Tibial artery (tissue), 4 donors: ENCODE measurements around the gene PIAS2.

Source experiments
- DNase-seq, 2 donors: peaks; one replicate each; pipeline ENCODE4 v3.0.0-alpha.2; 2019
- H3K27ac ChIP-seq, 2 donors: fragments of 200-600 bp; sonication (generic) in 1 of 2; 1 replicate in 1 of 2; 2 replicates in 1 of 2; pipeline ENCODE4 v1.5.1; 2018 to 2019; ENCODE audit warnings: mild to moderate bottlenecking in 1 of 2
- H3K27me3 ChIP-seq, 2 donors: fragments of 200-600 bp; sonication (generic) in 1 of 2; one replicate each; pipeline versions ENCODE4 v1.5.1 to v1.6.0; 2016 to 2019
- H3K36me3 ChIP-seq, 3 donors: fragments of 200-600 bp; sonication (generic) in 2 of 3; one replicate each; pipeline ENCODE4 v1.5.1; 2016 to 2019; ENCODE audit warnings: mild to moderate bottlenecking in 2 of 3
- H3K4me1 ChIP-seq, 4 donors: fragments of 200-600 bp; sonication (generic) in 2 of 4; 1 replicate in 3 of 4; 2 replicates in 1 of 4; pipeline ENCODE4 v1.5.1; 2016 to 2019
- H3K4me3 ChIP-seq, 2 donors: fragments of 200-600 bp; sonication (generic) in 1 of 2; 1 replicate in 1 of 2; 2 replicates in 1 of 2; pipeline ENCODE4 v1.5.1; 2018 to 2019; ENCODE audit warnings: mild to moderate bottlenecking in 2 of 2
- H3K9me3 ChIP-seq, 3 donors: fragments of 200-600 bp; sonication (generic) in 1 of 3; one replicate each; pipeline ENCODE4 v1.5.1; 2016 to 2019
- CTCF ChIP-seq, 2 experiments: fragments of 200-600 bp in 1 of 2; fragments of 450-650 bp in 1 of 2; IDR thresholded peaks; one replicate each; pipeline ENCODE4 v1.5.1; 2017 to 2019; ENCODE audit warnings: antibody characterized with exemption in 2 of 2, mild to moderate bottlenecking in 1 of 2, moderate library complexity in 1 of 2
- intact Hi-C: fragments of 100-400 bp; cut with DNase I; formaldehyde crosslinking; loops from one replicate; pipeline ENCODE4 v1.15.0; 2023; ENCODE audit warnings: low total_unique reads

The PIAS2 gene

DNA sequence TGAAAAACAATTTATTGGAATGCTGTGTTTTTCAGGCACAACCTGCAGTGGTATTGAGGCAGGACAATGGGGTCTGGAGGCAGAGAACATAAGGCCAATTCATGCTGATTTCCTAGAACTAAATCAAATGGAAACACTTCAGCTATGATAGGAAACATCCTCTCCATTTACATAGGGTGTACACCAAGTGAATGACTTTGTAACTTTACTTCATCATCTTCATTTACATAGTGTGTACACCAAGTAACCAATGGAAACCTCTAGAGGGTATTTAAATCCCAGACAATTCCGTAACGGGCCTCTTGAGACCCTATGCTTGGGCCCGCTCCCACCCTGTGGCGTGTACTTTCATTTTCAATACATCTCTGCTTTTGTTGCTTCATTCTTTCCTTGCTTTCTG lies 128.2 kb downstream of the PIAS2 start:
- Histone ChIP-seq H3K36me3 (no peaks in the 10 kb centered on the region), H3K27ac (no peak overlapping the region), H3K27me3 (no peaks in the 10 kb centered on the region), H3K9me3 (peaks cover 0 to 14% (median 5%) of the 10 kb centered on the region in 3 donors), H3K4me3 (no peak overlapping the region), H3K4me1 (no peaks in the 10 kb centered on the region)
- intact Hi-C loops = no loop called here
- no peak for DNase-seq
- no peak for TF ChIP-seq CTCF (IDR thresholded peaks at IDR 0.05)

DNA sequence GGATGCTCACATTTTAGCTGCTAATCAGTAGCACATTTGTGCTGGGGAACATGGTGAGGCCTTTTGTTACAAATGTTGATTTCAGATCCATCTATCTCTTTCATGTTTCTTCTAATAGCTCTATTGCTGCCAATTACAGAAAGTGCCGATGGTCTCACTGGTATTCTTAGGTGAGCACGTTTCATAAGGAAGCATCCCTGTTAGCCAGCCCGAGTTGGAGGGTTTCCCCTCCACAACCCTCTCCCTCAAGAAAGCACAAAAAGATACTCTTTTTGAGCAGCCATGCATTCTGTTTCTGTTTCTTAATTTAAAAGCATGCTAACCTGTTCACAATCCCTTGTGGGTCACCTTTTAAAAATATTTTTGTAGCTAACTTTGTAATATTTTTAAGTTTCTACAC lies 129.6 kb downstream of the PIAS2 start:
- intact Hi-C loops = no loop called here
- Histone ChIP-seq H3K4me1 (no peaks in the 10 kb centered on the region), H3K27me3 (no peaks in the 10 kb centered on the region), H3K9me3 (peaks cover 0 to 14% (median 5%) of the 10 kb centered on the region in 3 donors), H3K36me3 (no peaks in the 10 kb centered on the region), H3K4me3 (no peak overlapping the region), H3K27ac (no peak overlapping the region)
- no peak for TF ChIP-seq CTCF (IDR thresholded peaks at IDR 0.05)
- no peak for DNase-seq

DNA sequence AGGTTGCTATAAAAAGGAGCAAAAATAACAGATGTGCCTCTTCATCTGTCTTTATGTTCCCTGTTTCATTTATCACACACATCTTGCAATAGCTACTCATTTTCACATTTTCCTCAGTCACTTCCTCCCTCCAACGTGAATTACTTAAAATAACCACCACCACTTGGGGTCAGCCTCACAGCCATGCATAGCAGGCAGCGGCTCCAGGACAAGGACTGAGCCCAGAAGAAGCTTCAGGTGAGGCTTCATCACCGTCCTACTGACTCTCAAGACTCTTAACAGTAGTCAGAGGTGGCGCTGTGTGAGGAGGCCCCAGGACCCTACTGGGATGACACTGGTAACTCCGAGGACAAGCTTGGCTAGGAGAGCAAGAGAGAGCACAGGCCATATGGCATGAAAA lies 144.9 kb downstream of the PIAS2 start:
- no peak overlapping the region for H3K27ac ChIP-seq
- H3K4me3 ChIP-seq = no peak overlapping the region
- H3K9me3 ChIP-seq = no peaks in the 10 kb centered on the region
- no peak for TF ChIP-seq CTCF (IDR thresholded peaks at IDR 0.05)
- H3K27me3 ChIP-seq = no peaks in the 10 kb centered on the region
- intact Hi-C loops = no loop called here
- DNase-seq = no peak
- H3K4me1 ChIP-seq = no peaks in the 10 kb centered on the region
- H3K36me3 ChIP-seq = no peaks in the 10 kb centered on the region

DNA sequence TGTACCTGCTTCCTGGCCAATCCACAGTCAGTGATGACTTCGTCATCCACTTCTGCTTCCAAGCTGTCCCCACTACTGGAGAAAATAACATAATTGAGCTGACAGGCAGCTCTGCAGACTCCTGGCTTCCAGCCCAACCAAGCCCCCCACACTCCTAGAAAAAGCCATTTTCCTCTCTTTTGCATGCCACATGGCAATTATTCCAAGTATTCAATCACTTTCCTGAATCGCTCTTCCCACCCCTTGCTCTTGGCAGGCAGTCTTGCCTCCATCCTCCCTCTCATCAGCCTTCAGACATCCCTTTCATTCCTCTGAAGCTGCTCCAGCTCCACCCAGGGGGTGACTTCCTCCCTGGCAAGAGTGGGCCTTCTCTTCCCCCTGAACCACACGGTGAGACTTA lies 146.2 kb downstream of the PIAS2 start:
- intact Hi-C loops = no loop called here
- Histone ChIP-seq H3K4me1 (no peaks in the 10 kb centered on the region), H3K27ac (no peak overlapping the region), H3K9me3 (no peaks in the 10 kb centered on the region), H3K27me3 (no peaks in the 10 kb centered on the region), H3K36me3 (no peaks in the 10 kb centered on the region), H3K4me3 (no peak overlapping the region)
- no peak for TF ChIP-seq CTCF (IDR thresholded peaks at IDR 0.05)
- DNase-seq = no peak

- DNase-seq = no peak
- Histone ChIP-seq H3K4me1 (no peaks in the 10 kb centered on the region), H3K9me3 (no peaks in the 10 kb centered on the region), H3K27me3 (no peaks in the 10 kb centered on the region), H3K27ac (no peak overlapping the region), H3K36me3 (no peaks in the 10 kb centered on the region), H3K4me3 (no peak overlapping the region)
- intact Hi-C loops = no loop called here
- TF ChIP-seq CTCF (IDR thresholded peaks at IDR 0.05) = no peak
Observed at GRCh38 chr18:46770708-46771107, 146.6 kb downstream of the PIAS2 start.
